ENCODE measurements around the gene CIC. TPM values are rescaled to one million over a fixed set of nuclear protein-coding genes. Genes with fewer than 3 reads are reported as not detected.
A peak's percentile ranks its signal among the peaks of the same experiment; 100 is the strongest.

Gene CIC
- total and polyA plus RNA-seq, 9 of the 15 experiments (the other 6 are each of a cell fraction or from before 2014, with no cell fraction given), result 0.07 to 44.7 (median 8.6) TPM

DNA sequence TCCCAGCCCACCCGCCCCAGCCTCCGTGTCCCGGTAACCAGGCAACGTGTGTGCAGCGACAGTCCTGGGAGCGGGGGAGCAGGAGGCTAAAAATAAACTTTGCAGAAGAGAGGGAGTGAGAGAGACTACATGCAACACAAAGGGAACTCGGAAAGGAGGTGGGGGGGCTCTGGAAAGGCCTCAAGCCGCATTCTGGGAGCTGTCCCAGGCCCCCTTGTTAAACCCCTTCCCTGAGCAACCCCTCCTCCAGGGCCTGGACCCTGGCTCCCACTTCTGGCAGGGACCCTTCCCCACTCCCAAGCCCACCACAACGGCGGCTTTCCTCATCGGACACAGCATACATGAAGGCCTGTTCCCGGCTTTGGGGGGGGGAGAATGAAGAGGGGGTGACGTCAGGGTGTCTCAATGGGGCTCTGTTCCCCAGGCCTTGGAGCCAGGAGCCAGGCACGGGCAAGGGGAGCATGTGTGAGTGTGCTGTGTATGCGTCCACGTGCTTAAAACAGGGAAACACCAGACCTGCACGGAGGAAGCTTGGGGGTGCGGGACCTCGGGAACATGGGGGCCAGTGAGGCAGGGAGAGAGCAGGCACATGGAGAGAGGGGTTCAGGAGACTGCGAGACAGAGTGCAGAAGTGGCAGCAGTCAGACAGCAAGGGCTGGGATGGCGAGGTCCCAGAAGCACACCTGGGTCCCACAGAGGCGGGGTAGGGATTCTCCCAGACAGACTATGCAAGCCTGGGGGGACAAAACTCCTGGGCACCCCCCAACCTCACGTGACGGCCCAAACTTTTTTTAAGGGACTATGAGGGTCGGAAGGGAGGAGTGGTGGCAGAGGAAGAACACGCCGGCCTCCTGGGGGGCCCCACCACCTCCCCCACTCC lies 16.4 kb upstream of the CIC start (continued):
- TF ChIP-seq, protein P1, sequence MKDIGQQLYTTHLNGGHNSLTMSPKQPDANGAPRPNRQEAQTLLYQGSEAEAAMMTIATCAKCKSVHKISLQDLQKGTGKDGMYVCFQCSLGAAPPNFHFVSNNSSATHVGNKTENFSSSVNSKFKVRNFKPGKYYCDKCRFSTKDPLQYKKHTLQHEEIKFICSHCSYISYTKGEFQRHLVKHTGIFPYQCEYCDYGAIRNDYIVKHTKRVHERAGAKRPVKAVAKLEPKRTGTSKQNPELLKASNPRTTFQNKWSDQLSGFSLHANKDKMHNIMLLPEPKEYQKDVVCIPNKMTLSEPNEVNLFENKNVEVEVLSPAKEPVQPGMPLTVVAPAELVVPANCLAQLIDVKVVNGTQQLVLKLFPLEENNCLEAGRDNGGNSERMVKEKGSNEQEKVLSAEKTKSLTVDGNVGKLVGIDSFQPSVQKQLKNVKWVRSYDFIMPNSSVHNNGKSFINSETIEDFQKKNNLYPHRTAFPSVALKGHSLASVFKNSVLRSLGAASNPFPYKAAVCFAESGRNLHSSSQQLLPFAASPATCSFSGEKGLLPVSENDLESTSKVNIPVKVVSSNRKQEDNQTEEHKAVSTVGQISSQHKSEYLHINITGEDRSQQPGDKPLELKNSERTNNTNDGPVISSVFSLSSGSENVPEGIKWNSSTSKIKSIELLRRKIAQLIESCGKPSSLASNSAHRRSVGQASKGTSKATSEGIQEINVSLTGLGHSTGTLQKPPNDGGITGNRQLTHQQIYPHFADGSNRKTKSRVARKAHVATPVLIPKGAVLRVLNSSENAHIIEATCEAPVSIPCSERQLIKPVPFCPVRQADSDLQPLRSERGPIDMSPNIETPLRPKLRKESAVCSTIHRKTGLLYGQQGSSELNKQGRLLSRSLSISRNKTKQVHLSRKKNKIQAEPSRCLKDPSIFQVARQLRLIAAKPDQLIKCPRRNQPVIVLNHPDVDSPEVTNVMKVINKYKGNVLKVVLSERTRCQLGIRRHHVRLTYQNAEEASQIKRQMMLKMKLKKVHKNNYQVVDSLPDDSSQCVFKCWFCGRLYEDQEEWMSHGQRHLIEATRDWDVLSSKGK (CRISPR knock-in tag; IDR thresholded peaks at IDR 0.05), result no peak
- TF ChIP-seq SUPT5H (IDR thresholded peaks at IDR 0.05) (peak; percentile 22; the same call in 1 of the 2 replicates), ZNF134 (CRISPR knock-in tag; conservative IDR thresholded peaks at IDR 0.05) (no peak), POLR2B (IDR thresholded peaks at IDR 0.05; ENCODE audit: low read depth, partially characterized antibody) (no peak), PHB2 (IDR thresholded peaks at IDR 0.05; ENCODE audit: low read depth) (0 out of 2 replicates have a peak, but pooled peaks have one; percentile 26), BMI1 (IDR thresholded peaks at IDR 0.05; ENCODE audit: low read length) (no peak), ARID2 (IDR thresholded peaks at IDR 0.05) (no peak), PURB (CRISPR knock-in tag; IDR thresholded peaks at IDR 0.05; ENCODE audit: low read depth) (no peak), RFX5 (IDR thresholded peaks at IDR 0.05; ENCODE audit: low read depth, low read length) (no peak), HNRNPK (IDR thresholded peaks at IDR 0.05; ENCODE audit: low read depth, low read length, poor library complexity, severe bottlenecking) (no peak), NFATC3 (IDR thresholded peaks at IDR 0.05) (no peak), NRF1 (conservative IDR thresholded peaks at IDR 0.05 in 1 of 2, IDR thresholded peaks at IDR 0.05 in 1 of 2) (peak in 1 of 2 experiments; percentile 17; a peak in 1 of 4 replicates), KDM2B (CRISPR knock-in tag; IDR thresholded peaks at IDR 0.05) (no peak), HSF4 (CRISPR knock-in tag; IDR thresholded peaks at IDR 0.05; ENCODE audit: borderline replicate concordance) (no peak), CBX3 (IDR thresholded peaks at IDR 0.05; ENCODE audit: borderline replicate concordance in 1 of 2, low read length in 2 of 2) (no peak; a peak in 1 of 3 replicates), PHTF2 (CRISPR knock-in tag; IDR thresholded peaks at IDR 0.05) (no peak), ZNF12 (CRISPR knock-in tag; IDR thresholded peaks at IDR 0.05) (0 out of 2 replicates have a peak, but pooled peaks have one; percentile 39), ILK (tag; IDR thresholded peaks at IDR 0.05; ENCODE audit: borderline replicate concordance, low read depth) (no peak), ZBTB8A (IDR thresholded peaks at IDR 0.05; ENCODE audit: partially characterized antibody) (no peak), MYNN (IDR thresholded peaks at IDR 0.05) (no peak), MYNN (CRISPR knock-in tag; IDR thresholded peaks at IDR 0.05) (no peak), ZNF707 (CRISPR knock-in tag; conservative IDR thresholded peaks at IDR 0.05) (no peak)
- TF ChIP-seq, protein P2, sequence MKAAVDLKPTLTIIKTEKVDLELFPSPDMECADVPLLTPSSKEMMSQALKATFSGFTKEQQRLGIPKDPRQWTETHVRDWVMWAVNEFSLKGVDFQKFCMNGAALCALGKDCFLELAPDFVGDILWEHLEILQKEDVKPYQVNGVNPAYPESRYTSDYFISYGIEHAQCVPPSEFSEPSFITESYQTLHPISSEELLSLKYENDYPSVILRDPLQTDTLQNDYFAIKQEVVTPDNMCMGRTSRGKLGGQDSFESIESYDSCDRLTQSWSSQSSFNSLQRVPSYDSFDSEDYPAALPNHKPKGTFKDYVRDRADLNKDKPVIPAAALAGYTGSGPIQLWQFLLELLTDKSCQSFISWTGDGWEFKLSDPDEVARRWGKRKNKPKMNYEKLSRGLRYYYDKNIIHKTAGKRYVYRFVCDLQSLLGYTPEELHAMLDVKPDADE (conservative IDR thresholded peaks at IDR 0.05; ENCODE audit: control insufficient read depth, low read depth, low read length), result no peak
- TF ChIP-seq, protein P3, sequence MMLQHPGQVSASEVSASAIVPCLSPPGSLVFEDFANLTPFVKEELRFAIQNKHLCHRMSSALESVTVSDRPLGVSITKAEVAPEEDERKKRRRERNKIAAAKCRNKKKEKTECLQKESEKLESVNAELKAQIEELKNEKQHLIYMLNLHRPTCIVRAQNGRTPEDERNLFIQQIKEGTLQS (IDR thresholded peaks at IDR 0.05), result peak; percentile 85
- TF ChIP-seq, protein P3 (CRISPR knock-in tag; conservative IDR thresholded peaks at IDR 0.05), result no peak
